SK-N-SH treated with all-trans-retinoic acid at 6 μM for 48 hours (cell line): Measurements from ENCODE around the gene LRBA.

Experiments used
- ATAC-seq: fragments of 200-7000 bp; cut with Tn5 transposase; 3 replicates; pipeline ENCODE4 v1.9.1; 2020; ENCODE audit warnings: mild to moderate bottlenecking, moderate library complexity
- BACH2 ChIP-seq: fragments of 250-450 bp; sonication (Bioruptor Pico); IDR thresholded peaks from 2 replicates; pipeline ENCODE4 v1.9.0; 2021; ENCODE audit warnings: mild to moderate bottlenecking, borderline replicate concordance
- ESRRG ChIP-seq: fragments of 250-450 bp; sonication (Bioruptor Pico); IDR thresholded peaks from 2 replicates; pipeline ENCODE4 v1.6.1; 2021; ENCODE audit warnings: mild to moderate bottlenecking
- ISL1 ChIP-seq: fragments of 250-450 bp; sonication (Bioruptor Pico); IDR thresholded peaks from 2 replicates; pipeline ENCODE4 v2.1.2; 2022; ENCODE audit warnings: mild to moderate bottlenecking, moderate library complexity
- OSR1 ChIP-seq: fragments of 250-450 bp; sonication (Bioruptor Pico); IDR thresholded peaks from 2 replicates; pipeline ENCODE4 v1.8.0; 2022; ENCODE audit warnings: moderate library complexity, mild to moderate bottlenecking, inconsistent platforms
- PPARA ChIP-seq: fragments of 250-450 bp; sonication (Bioruptor Pico); IDR thresholded peaks from 2 replicates; pipeline ENCODE4 v1.5.0; 2020; ENCODE audit warnings: mild to moderate bottlenecking, borderline replicate concordance
- RARB ChIP-seq: fragments of 250-450 bp; sonication (Bioruptor Pico); IDR thresholded peaks from 2 replicates; pipeline ENCODE4 v1.8.0; 2021; ENCODE audit warnings: mild to moderate bottlenecking, moderate library complexity
- SNAI2 ChIP-seq: fragments of 250-450 bp; sonication (Bioruptor Pico); IDR thresholded peaks from 2 replicates; pipeline ENCODE4 v1.5.0; 2020; ENCODE audit warnings: mild to moderate bottlenecking, moderate library complexity
- TCF4 ChIP-seq: fragments of 250-450 bp; sonication (Bioruptor Pico); IDR thresholded peaks from 2 replicates; pipeline ENCODE4 v1.8.0; 2021; ENCODE audit warnings: mild to moderate bottlenecking, moderate library complexity, borderline replicate concordance
- TOX ChIP-seq: fragments of 250-450 bp; sonication (Bioruptor Pico); IDR thresholded peaks from 2 replicates; pipeline ENCODE4 v1.8.0; 2021; ENCODE audit warnings: mild to moderate bottlenecking, moderate library complexity, borderline replicate concordance
- ZC3H10 ChIP-seq: fragments of 250-450 bp; sonication (Bioruptor Pico); IDR thresholded peaks from 2 replicates; pipeline ENCODE4 v1.5.1; 2021; ENCODE audit warnings: mild to moderate bottlenecking, moderate library complexity
- ZFP3 ChIP-seq: fragments of 250-450 bp; sonication (Bioruptor Pico); IDR thresholded peaks from 2 replicates; pipeline ENCODE4 v1.5.0; 2020; ENCODE audit warnings: mild to moderate bottlenecking, moderate library complexity
- ZNF565 ChIP-seq: fragments of 450-650 bp; formaldehyde crosslinking; conservative IDR thresholded peaks from 2 replicates; pipeline ENCODE4 v1.5.0; 2020; ENCODE audit warnings: low read depth, mild to moderate bottlenecking, moderate library complexity
- ZNF70 ChIP-seq: fragments of 450-650 bp; formaldehyde crosslinking; IDR thresholded peaks from 2 replicates; pipeline ENCODE4 v1.5.0; 2020; ENCODE audit warnings: mild to moderate bottlenecking, moderate library complexity
- TF ChIP-seq, protein P1 (sequence below): fragments of 250-450 bp; sonication (Bioruptor Pico); IDR thresholded peaks from 2 replicates; pipeline ENCODE4 v1.5.0; 2020; ENCODE audit warnings: mild to moderate bottlenecking, moderate library complexity
- TF ChIP-seq, protein P2 (sequence below): fragments of 250-450 bp; sonication (Bioruptor Pico); IDR thresholded peaks from 2 replicates; pipeline ENCODE4 v1.8.0; 2020; ENCODE audit warnings: mild to moderate bottlenecking, moderate library complexity, borderline replicate concordance
- TF ChIP-seq, protein P3 (sequence below): fragments of 250-450 bp; sonication (Bioruptor Pico); IDR thresholded peaks from 2 replicates; pipeline ENCODE4 v1.5.1; 2021; ENCODE audit warnings: mild to moderate bottlenecking, moderate library complexity
- TF ChIP-seq, protein P4 (sequence below): fragments of 250-450 bp; sonication (Bioruptor Pico); IDR thresholded peaks from 2 replicates; pipeline ENCODE4 v1.5.1; 2020; ENCODE audit warnings: low read depth, mild to moderate bottlenecking, moderate library complexity

Gene LRBA

DNA sequence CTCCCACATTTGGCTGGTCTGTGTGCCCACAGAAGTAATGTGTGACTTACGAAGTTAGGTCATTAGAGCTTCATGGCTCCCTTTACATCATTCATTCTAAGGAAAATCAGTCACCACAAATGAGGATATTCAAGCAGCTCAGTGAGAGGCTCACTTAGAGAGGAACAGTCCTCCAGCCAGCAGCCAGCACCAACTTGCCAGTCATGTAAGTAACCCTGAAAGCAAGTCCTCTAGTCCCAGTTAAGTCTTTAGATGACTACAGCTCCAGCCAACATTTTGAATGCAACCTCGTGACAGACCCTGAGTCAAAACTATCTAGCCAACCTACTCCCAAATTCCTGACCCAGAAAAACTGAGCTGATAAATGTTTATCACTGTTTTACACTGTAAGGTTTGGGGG is 71.3 kb downstream of the LRBA start:
- ATAC-seq: no peak

DNA sequence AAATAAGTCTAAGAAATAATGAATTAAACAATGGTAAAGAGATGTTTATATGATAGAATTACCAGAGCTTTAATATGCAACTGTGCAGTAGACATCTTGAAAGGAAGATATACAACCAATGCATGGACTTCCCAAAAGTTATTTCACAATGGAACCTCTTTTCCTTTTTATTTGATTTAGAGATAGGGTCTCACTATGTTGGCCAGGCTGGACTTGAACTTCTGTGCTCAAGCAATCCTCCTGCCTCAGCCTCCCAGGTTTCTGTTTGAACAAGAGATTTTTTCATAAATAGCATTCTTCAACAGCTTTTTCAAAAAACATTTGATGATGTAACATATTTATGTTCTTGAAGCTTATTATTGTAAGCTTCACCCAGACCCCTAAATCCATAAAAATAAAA is 72.0 kb downstream of the LRBA start:
- ATAC-seq: no peak

More for the DNA sequence above, 71.3 kb downstream of the LRBA start:
- no peak for TF ChIP-seq TCF4 (CRISPR knock-in tag)
- no peak for TF ChIP-seq PPARA (CRISPR knock-in tag)
- no peak for TF ChIP-seq ISL1 (CRISPR knock-in tag)
- TF ChIP-seq, all 23 proteins: peak for 0

DNA sequence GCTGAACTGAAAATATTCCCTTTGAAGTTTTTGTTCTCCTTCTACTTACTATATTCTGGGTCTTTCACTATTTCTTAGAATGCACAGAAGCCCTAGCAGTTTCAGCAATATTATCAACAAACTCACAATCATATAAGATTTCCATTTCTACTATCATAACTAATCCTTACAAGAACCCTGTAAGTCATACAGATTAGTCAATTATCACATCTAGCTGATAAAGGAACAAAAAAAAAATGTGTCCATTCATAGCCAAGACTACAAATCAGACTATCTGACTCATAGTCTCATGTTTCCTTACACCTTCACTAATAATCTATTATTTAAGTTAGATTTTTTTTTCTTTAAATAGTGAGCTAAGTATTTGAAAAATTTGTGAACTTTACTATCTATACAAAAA is 72.5 kb downstream of the LRBA start:
- ATAC-seq: no peak
- TF ChIP-seq RARB (CRISPR knock-in tag) (no peak), TOX (CRISPR knock-in tag) (no peak), BACH2 (no peak)
- TF ChIP-seq, all 23 proteins: peak for 0

More for the DNA sequence above, 72.0 kb downstream of the LRBA start:
- TF ChIP-seq, protein P1, sequence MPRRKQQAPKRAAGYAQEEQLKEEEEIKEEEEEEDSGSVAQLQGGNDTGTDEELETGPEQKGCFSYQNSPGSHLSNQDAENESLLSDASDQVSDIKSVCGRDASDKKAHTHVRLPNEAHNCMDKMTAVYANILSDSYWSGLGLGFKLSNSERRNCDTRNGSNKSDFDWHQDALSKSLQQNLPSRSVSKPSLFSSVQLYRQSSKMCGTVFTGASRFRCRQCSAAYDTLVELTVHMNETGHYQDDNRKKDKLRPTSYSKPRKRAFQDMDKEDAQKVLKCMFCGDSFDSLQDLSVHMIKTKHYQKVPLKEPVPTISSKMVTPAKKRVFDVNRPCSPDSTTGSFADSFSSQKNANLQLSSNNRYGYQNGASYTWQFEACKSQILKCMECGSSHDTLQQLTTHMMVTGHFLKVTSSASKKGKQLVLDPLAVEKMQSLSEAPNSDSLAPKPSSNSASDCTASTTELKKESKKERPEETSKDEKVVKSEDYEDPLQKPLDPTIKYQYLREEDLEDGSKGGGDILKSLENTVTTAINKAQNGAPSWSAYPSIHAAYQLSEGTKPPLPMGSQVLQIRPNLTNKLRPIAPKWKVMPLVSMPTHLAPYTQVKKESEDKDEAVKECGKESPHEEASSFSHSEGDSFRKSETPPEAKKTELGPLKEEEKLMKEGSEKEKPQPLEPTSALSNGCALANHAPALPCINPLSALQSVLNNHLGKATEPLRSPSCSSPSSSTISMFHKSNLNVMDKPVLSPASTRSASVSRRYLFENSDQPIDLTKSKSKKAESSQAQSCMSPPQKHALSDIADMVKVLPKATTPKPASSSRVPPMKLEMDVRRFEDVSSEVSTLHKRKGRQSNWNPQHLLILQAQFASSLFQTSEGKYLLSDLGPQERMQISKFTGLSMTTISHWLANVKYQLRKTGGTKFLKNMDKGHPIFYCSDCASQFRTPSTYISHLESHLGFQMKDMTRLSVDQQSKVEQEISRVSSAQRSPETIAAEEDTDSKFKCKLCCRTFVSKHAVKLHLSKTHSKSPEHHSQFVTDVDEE (CRISPR knock-in tag): no peak

DNA sequence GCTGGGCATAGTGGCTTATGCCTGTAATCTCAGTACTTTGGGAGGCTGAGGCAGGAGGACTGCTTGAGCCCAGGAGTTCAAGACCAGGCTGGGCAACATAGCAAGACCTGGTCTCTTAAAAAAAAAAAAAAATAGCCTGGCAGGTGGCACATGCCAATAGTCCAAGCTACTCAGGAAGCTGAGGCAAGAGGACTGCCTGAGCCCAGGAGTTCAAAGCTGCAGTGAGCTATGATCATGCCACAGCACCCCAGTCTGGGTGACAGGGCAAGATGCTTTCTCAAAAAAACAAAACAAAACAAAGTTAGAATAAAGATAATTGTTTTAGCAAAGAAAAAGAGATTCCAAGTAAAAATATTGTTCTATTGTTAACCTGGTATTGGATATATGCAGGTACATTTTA is 75.0 kb downstream of the LRBA start:
- TF ChIP-seq ZNF565: no peak
- TF ChIP-seq, protein P2, sequence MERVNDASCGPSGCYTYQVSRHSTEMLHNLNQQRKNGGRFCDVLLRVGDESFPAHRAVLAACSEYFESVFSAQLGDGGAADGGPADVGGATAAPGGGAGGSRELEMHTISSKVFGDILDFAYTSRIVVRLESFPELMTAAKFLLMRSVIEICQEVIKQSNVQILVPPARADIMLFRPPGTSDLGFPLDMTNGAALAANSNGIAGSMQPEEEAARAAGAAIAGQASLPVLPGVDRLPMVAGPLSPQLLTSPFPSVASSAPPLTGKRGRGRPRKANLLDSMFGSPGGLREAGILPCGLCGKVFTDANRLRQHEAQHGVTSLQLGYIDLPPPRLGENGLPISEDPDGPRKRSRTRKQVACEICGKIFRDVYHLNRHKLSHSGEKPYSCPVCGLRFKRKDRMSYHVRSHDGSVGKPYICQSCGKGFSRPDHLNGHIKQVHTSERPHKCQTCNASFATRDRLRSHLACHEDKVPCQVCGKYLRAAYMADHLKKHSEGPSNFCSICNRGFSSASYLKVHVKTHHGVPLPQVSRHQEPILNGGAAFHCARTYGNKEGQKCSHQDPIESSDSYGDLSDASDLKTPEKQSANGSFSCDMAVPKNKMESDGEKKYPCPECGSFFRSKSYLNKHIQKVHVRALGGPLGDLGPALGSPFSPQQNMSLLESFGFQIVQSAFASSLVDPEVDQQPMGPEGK: no peak
- no peak for TF ChIP-seq SNAI2 (CRISPR knock-in tag)
- TF ChIP-seq, protein P3, sequence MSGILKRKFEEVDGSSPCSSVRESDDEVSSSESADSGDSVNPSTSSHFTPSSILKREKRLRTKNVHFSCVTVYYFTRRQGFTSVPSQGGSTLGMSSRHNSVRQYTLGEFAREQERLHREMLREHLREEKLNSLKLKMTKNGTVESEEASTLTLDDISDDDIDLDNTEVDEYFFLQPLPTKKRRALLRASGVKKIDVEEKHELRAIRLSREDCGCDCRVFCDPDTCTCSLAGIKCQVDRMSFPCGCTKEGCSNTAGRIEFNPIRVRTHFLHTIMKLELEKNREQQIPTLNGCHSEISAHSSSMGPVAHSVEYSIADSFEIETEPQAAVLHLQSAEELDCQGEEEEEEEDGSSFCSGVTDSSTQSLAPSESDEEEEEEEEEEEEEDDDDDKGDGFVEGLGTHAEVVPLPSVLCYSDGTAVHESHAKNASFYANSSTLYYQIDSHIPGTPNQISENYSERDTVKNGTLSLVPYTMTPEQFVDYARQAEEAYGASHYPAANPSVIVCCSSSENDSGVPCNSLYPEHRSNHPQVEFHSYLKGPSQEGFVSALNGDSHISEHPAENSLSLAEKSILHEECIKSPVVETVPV (CRISPR knock-in tag): no peak
- TF ChIP-seq ESRRG (CRISPR knock-in tag): no peak
- TF ChIP-seq, protein P1 (CRISPR knock-in tag): no peak
- no peak for ATAC-seq

DNA sequence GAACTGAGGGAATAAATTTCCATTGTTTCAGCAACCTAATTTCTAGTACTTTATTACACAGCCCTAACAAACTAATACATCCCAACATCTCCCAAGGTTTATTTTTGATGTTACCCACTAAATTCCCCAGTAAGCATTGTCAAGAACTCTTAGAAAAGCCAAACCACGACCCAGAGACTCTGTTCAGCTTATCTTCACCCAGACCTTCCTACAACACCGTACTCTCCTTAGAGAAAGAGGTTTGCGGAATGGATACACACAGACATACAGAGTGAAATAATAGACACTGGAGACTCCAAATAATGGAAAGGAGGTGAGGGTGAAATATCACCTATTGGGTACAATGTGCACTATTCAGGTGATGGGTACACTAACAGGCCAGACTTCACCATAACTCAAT is 75.6 kb downstream of the LRBA start:
- TF ChIP-seq RARB (CRISPR knock-in tag) (no peak), ZC3H10 (CRISPR knock-in tag) (no peak), OSR1 (no peak), ZFP3 (CRISPR knock-in tag) (no peak), ZNF70 (CRISPR knock-in tag) (no peak), TCF4 (CRISPR knock-in tag) (no peak), ESRRG (CRISPR knock-in tag) (no peak), ISL1 (CRISPR knock-in tag) (no peak)
- TF ChIP-seq, protein P1 (CRISPR knock-in tag): no peak
- TF ChIP-seq, protein P4, sequence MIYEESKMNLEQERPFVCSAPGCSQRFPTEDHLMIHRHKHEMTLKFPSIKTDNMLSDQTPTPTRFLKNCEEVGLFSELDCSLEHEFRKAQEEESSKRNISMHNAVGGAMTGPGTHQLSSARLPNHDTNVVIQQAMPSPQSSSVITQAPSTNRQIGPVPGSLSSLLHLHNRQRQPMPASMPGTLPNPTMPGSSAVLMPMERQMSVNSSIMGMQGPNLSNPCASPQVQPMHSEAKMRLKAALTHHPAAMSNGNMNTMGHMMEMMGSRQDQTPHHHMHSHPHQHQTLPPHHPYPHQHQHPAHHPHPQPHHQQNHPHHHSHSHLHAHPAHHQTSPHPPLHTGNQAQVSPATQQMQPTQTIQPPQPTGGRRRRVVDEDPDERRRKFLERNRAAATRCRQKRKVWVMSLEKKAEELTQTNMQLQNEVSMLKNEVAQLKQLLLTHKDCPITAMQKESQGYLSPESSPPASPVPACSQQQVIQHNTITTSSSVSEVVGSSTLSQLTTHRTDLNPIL (CRISPR knock-in tag): no peak
- TF ChIP-seq, protein P3 (CRISPR knock-in tag): no peak
- ATAC-seq: no peak
